Left ventricle myocardium superior (tissue), 1 donor: Measurements from ENCODE around the gene PSEN1. TPM values are rescaled to one million over a fixed set of nuclear protein-coding genes. Genes with fewer than 3 reads are reported as not detected.

Experiments
- ATAC-seq: fragments of 200-7000 bp; cut with Tn5 transposase; one replicate; pipeline ENCODE4 v1.9.1; 2020; ENCODE audit warnings: mild to moderate bottlenecking, moderate library complexity
- DNase-seq: peaks from one replicate; pipeline ENCODE4 v3.0.0-alpha.2; 2020
- intact Hi-C: fragments of 100-400 bp; cut with micrococcal nuclease; formaldehyde crosslinking; loops from one replicate; pipeline ENCODE4 v1.11.0; 2022
- total RNA-seq: library from RNA; stranded (reverse); fragmentation: NEBNext Ultra II Directional; extraction: Animal tissue kit (Norgen Biotek cat#: 25700); gene quantifications from one replicate; pipeline ENCODE4 v1.2.1, GENCODE V29; 2021
- donor health status: DM: no; HTN: yes; CAD: no; lungs with severe emphysema.

PSEN1 gene
- total RNA-seq, 1 donor from 2014 or later, result 24.1 TPM

GRCh38 chr14:73208846-73209245 lies 72.5 kb downstream of the PSEN1 start:
- intact Hi-C loops, result no loop called here
- ATAC-seq (no peak), DNase-seq (no peak)

GRCh38 chr14:73209953-73210352 lies 73.6 kb downstream of the PSEN1 start:
- ATAC-seq, result no peak
- intact Hi-C loops, result no loop called here
- DNase-seq, result no peak

GRCh38 chr14:73211251-73212040 lies 75.1 kb downstream of the PSEN1 start:
- ATAC-seq (no peak), DNase-seq (no peak)
- intact Hi-C loops, result no loop called here

- intact Hi-C loops, result no loop called here
- DNase-seq (no peak), ATAC-seq (no peak)
Observed at GRCh38 chr14:73216030-73216429, 79.7 kb downstream of the PSEN1 start.

GRCh38 chr14:73217411-73217810 lies 81.1 kb downstream of the PSEN1 start:
- ATAC-seq (no peak), DNase-seq (no peak)
- intact Hi-C loops, result no loop called here

GRCh38 chr14:73220061-73220460 lies 83.8 kb downstream of the PSEN1 start:
- DNase-seq, result no peak
- ATAC-seq, result no peak
- intact Hi-C loops, result no loop called here

- no peak for ATAC-seq
- intact Hi-C loops, result no loop called here
- no peak for DNase-seq
Observed at GRCh38 chr14:73220634-73221033, 84.3 kb downstream of the PSEN1 start.

- no peak for ATAC-seq
- no peak for DNase-seq
- intact Hi-C loops, result no loop called here
Observed at GRCh38 chr14:73221945-73222344, 85.6 kb downstream of the PSEN1 start.

GRCh38 chr14:73223049-73223448 lies 86.7 kb downstream of the PSEN1 start:
- DNase-seq, result no peak
- ATAC-seq, result peak; percentile 63
- intact Hi-C loops, result no loop called here

GRCh38 chr14:73225496-73225895 lies 89.2 kb downstream of the PSEN1 start:
- intact Hi-C loops, result no loop called here
- ATAC-seq, result no peak
- no peak for DNase-seq

GRCh38 chr14:73227812-73228781 lies 91.8 kb downstream of the PSEN1 start:
- intact Hi-C loops, result no loop called here
- DNase-seq (peak; percentile 67), ATAC-seq (peak; percentile 76)

- ATAC-seq (no peak), DNase-seq (no peak)
- intact Hi-C loops, result no loop called here
Observed at GRCh38 chr14:73230051-73230450, 93.7 kb downstream of the PSEN1 start.

GRCh38 chr14:73231981-73232851 lies 95.9 kb downstream of the PSEN1 start:
- DNase-seq (no peak), ATAC-seq (no peak)
- intact Hi-C loops, result no loop called here

- ATAC-seq, result no peak
Observed at GRCh38 chr14:73232984-73233383, 96.7 kb downstream of the PSEN1 start.

GRCh38 chr14:73233564-73233963 lies 97.3 kb downstream of the PSEN1 start:
- intact Hi-C loops, result no loop called here
- ATAC-seq (no peak), DNase-seq (no peak)

More at GRCh38 chr14:73232984-73233383, 96.7 kb downstream of the PSEN1 start:
- no peak for DNase-seq
- intact Hi-C loops, result no loop called here

- ATAC-seq (no peak), DNase-seq (no peak)
- intact Hi-C loops, result no loop called here
Observed at GRCh38 chr14:73234029-73234428, 97.7 kb downstream of the PSEN1 start.

- DNase-seq (no peak), ATAC-seq (no peak)
- intact Hi-C loops, result no loop called here
Observed at GRCh38 chr14:73234586-73235394, 98.5 kb downstream of the PSEN1 start.

GRCh38 chr14:73235531-73236155 lies 99.3 kb downstream of the PSEN1 start:
- DNase-seq, result no peak
- intact Hi-C loops, result no loop called here
- no peak for ATAC-seq
